ENCODE results near the gene KCNQ5.

KCNQ5 gene

GRCh38 chr6:72811971-72812421 is 190.1 kb downstream of the KCNQ5 start:
- DNase-seq, result no peak

DNA sequence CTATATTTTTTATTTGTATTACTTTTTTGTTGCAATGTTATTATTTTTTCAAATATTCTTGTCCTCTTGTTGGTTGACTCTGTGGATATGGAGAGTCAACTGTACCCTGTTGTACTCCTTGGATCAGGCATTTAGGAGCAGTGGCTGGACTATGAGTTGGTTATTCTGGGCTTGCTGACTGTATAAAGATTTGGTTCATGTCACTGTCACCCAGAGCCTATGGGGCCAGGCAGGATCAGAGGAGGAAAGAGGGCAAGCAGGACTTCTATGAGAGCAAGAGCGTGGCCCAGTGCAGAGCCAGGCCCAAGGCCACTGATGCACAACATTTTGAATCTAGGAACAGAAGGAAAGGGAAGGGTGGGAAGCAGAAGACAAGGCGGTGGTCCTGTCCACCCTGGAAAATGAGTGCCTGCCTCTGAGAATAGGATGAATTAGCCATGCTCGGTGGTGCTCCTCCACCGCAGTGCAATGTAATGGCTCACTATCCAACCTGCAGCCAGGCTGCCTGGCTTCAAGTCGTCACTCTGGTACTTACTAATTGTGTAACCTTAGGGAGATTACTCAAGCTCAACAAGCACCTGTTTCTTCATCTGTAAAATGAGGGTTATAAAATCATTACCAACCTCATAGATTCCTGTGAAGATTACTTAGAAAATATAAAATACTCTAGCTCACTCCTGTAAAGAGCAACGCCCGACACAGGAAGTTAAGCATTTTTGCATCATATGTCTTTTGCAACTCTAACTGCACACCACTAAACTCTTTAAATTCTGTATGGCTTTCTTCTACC is 192.1 kb downstream of the KCNQ5 start:
- DNase-seq, result no peak

DNA sequence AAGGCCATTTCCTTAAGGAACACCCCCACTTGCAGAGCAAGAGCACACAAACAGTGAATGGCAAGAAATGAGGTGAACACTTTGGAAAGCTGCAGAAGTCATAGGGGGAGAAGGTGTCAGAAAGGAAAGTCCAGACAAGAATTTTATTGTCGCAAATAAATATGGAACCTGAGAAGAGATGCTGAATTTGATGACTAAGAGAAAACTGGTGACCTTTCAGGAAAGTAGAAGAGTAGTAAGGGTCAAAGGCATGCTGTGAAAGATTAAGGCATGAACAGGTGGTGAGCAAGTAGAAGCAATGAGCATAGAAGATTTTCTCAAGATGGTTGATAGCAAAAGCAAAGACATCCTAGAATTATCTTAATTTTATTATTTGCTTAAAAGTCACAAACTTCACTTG is 194.2 kb downstream of the KCNQ5 start:
- DNase-seq, result no peak

- DNase-seq, result no peak
Observed at GRCh38 chr6:72817208-72817607, 195.3 kb downstream of the KCNQ5 start.

DNA sequence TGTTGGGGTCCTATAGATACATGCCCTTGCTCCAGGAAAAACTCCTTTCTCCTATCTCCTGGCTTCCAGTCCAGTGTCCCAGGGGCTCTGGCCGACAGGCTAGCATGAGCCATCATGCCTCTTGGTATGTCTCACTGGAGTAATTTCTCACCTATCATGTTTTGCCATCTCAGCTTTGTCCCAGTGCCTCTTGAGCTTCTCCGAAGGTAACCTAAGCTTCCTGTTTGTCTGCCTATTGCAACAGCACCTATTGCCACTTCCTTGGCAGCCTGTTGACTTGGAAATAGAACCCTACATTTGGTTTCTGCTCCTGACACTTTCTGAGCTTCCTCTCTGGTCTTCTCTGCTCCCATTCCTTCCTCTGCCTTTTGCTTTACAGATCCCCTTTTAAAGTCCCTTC is 197.7 kb downstream of the KCNQ5 start:
- DNase-seq, result no peak

DNA sequence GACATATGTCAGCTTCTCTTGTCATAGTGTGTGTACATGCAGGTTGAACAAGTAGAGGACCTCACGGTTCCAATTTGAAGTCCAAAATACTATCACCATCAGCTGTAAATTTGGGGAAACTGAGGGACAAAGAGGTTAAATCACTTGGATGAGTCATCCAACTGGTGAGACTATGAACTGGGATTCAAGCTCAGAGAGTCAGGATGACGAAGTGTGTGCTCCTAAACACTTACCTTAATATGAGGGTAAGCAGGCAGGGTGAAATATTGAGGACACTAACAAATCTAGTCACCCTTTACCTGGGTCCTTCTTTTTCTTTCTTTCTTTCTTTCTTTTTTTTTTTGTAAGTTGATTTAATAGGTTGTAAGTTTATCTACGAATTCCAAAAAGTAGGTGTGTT is 198.3 kb downstream of the KCNQ5 start:
- no peak for DNase-seq

GRCh38 chr6:72820906-72821305 is 199.0 kb downstream of the KCNQ5 start:
- no peak for DNase-seq

- no peak for DNase-seq
Observed at GRCh38 chr6:72822023-72822422, 200.2 kb downstream of the KCNQ5 start.

DNA sequence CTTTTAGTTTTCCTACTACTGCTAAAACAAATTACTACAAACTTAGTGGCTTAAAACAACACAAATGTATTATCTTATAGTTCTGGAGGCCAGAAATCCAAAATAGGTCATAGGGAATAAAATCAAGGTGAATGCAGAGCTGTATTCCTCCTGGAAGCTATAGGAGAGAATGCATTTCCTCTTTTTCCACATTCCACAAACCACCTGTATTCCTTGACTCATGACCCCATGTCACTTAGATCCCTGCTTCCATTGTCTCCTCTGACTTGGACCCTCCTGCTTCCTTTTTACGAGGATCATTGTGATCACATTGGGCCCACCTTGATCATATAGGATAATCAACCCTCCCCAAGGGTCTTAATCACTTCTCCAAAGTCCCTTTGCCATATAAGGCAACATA is 200.8 kb downstream of the KCNQ5 start:
- DNase-seq, result no peak

GRCh38 chr6:72824833-72825232 is 203.0 kb downstream of the KCNQ5 start:
- DNase-seq, result no peak

DNA sequence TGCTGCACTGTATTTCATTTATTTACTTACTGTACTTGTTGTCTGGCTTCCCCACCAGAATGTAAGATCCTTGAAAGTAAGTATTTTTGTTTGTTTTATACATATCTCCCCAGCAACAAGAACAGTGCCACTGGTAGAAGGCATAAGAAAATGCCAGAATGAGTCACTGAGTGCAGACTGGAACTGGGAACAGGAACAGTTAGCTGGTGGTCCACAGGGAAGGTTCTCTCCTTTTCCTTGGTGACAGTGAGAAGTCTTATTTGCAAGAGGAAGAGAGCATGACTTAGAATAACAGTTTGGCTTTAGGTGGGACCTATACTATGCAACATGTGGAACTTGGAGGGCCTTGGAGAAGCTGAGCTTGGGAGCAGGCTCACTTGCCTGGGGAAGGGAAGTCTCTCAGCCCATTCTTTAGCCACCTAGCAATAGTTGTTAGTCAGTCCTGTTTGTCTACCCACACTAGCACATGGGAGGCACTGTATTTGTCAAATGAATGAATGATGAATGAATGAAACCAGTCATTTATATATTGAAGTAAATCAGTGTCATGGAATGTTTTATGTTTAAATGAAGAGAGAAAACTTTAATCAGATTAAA is 203.5 kb downstream of the KCNQ5 start:
- no peak for DNase-seq

DNA sequence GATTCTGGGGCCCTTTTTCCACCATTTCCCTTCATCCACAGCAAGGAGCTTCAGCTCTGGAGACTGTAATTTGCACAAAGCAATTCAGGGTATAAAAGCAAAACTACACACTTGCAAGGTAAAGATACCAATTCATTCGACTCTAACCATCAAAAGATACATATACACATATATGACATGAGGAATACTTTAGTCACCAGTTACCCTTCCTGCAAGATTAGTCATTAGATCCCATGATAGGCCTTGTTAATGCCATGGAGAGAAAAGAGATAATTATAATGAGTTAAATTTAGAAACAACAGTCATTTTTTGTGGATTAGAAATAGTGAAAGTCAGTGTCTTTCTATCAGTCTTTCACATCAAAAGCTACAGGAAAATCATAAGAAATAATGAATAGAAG is 204.2 kb downstream of the KCNQ5 start:
- no peak for DNase-seq

- DNase-seq, result no peak
Observed at GRCh38 chr6:72826744-72827438, 205.0 kb downstream of the KCNQ5 start.

GRCh38 chr6:72828904-72829303 is 207.0 kb downstream of the KCNQ5 start:
- DNase-seq, result no peak

GRCh38 chr6:72832271-72832670 is 210.4 kb downstream of the KCNQ5 start:
- DNase-seq, result no peak

DNA sequence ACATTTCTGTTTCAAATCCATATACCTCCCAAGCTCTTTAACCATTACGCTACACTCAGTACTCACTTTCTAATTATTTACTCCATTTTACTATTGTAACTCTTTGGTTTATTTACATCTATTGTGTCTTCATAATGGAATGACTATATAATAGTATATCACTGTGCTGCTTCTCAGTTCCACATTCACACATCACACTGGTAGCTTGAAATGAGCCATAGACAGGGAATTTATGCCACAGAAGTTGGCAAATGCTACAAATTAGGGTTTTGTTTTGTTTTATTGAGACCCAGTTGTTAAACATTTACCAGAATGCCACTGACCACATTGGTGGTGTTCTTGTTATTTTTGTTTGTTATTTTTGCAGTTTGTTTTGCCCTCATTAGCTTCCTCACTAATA is 213.9 kb downstream of the KCNQ5 start:
- DNase-seq, result no peak

DNA sequence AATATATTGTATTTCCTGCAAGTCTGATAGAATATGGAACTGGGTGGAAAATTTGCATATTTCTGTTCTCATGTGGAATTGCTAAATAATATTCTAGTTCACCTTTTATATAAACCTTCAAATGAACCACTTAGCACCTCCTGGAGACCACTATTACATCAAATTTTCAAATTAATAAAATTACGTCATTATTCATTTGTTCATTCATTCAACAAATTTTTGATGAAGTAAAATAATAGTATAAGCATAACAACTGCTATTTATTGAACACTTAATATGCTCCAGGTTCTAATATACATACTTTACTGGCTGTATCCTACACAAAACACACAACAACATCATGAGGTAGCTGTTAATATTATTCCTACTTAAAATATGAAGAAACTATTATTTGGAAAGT is 215.1 kb downstream of the KCNQ5 start:
- no peak for DNase-seq

DNA sequence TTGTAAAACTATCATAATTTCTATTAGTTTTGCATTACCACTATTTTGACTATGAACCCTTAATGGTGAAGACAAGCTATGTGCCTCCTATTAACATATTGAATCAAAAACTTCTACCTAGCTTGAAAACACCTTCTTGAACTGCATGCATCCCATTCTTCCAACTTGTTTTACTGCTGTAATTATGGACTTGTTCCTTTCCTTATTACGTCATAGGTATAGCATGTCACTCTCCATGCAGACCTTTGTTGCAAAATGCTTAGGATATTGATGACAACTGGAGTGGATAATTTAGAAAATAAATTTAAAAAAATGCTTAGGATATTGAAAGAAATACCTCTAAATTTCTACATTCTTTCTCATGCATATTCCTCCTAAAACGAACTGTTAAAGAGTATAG is 219.3 kb downstream of the KCNQ5 start:
- DNase-seq, result no peak

DNA sequence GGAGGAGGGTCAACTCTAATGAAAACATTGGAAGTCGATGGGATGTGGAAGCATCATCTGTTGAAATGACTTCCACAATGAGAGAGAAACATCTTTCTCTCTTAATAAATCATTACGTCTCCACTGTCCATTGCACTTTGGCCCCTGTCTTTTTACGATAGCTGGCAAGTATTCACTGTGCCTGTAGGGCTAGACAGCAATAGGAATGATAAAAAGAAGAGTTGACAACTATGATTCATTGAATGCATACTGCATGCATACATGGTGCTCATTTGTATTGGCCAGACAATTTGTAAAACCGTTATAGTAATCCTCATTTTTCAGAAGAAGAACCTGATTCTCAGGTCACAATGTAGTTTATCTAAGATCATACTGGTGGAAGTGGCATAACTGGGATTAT is 220.3 kb downstream of the KCNQ5 start:
- DNase-seq, result no peak

DNA sequence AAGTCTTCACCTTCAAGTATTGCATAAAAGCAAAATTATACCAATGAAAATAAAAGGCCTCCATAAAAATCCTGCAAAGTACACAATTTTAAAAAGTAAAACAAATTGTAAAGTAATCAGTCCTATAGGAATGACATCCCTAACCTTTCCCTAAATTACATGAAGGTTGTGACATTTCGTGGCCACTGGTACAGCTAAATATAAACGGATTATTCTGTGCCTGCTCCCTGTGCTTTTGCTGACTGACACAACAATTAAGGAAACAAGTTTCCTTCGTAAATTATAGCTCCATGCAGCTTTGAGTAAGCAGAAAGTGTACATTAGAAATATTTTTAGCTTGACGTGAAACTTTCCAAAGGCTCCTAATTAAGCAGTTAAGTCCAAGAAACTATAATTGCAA is 222.8 kb downstream of the KCNQ5 start:
- no peak for DNase-seq

DNA sequence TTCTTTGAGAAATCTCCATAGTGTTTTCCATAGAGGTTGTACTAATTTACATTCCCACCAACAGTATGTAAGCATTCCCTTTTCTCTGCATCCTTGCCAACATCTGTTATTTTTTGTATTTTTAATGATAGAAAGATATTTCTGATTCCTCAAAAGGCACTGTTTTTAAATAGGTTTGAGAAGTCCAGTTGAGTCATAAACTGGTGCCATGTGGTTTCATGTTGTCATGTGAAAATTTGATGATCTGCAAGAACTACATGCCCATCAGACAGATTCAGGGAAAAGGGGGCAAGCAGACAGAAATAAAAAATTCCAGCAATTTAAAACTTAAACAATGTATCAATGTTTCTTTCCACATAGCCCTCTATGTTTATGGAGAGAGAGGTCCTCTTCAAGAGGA is 227.5 kb downstream of the KCNQ5 start:
- DNase-seq, result no peak

- DNase-seq, result no peak
Observed at GRCh38 chr6:72850040-72850439, 228.2 kb downstream of the KCNQ5 start.

- DNase-seq, result no peak
Observed at GRCh38 chr6:72850469-72850868, 228.6 kb downstream of the KCNQ5 start.

- no peak for DNase-seq
Observed at GRCh38 chr6:72855471-72855870, 233.6 kb downstream of the KCNQ5 start.

All from effector CD4-positive, alpha-beta T cell (primary cell).